Right lobe of liver (tissue), 6 donors: ENCODE results near the gene FAM163B. TPM values are rescaled to one million over a fixed set of nuclear protein-coding genes. Genes with fewer than 3 reads are reported as not detected.

Experiments used
- ATAC-seq, 4 donors: fragments of 200-7000 bp; cut with Tn5 transposase; one replicate each; pipeline ENCODE4 v1.9.1; 2020; ENCODE audit warnings: mild to moderate bottlenecking in 4 of 4, moderate library complexity in 4 of 4
- DNase-seq, 3 donors: peaks; one replicate each; pipeline ENCODE4 v3.0.0-alpha.2; 2020
- H3K27ac ChIP-seq, 3 donors: fragments of 200-600 bp; one replicate each; pipeline ENCODE4 v1.8.0; 2022
- H3K27me3 ChIP-seq, 2 donors: fragments of 200-600 bp; one replicate each; pipeline ENCODE4 v1.8.0; 2022
- H3K36me3 ChIP-seq, 4 donors: fragments of 200-600 bp; sonication (generic) in 1 of 4; one replicate each; pipeline versions ENCODE4 v1.5.1 to v1.8.0; 2017 to 2022; ENCODE audit warnings: control low read depth in 1 of 4
- H3K4me1 ChIP-seq, 4 donors: fragments of 200-600 bp; sonication (generic) in 1 of 4; one replicate each; pipeline versions ENCODE4 v1.5.1 to v1.8.0; 2017 to 2022; ENCODE audit warnings: control low read depth in 1 of 4
- H3K4me3 ChIP-seq, 3 donors: fragments of 200-600 bp; one replicate each; pipeline ENCODE4 v1.8.0; 2022
- H3K9me3 ChIP-seq, 4 donors: fragments of 200-600 bp; sonication (generic) in 1 of 4; one replicate each; pipeline versions ENCODE4 v1.5.1 to v1.8.0; 2017 to 2022; ENCODE audit warnings: control low read depth in 1 of 4
- CTCF ChIP-seq, 4 donors: fragments of 200-600 bp in 3 of 4; fragments of 450-650 bp in 1 of 4; IDR thresholded peaks; one replicate each; pipeline versions ENCODE4 v1.5.1 to v1.8.0; 2016 to 2022; ENCODE audit warnings: antibody characterized with exemption in 4 of 4, mild to moderate bottlenecking in 2 of 4
- POLR2A ChIP-seq: fragments of 450-650 bp; IDR thresholded peaks from one replicate; pipeline ENCODE4 v1.6.1; 2017; ENCODE audit warnings: antibody characterized with exemption, mild to moderate bottlenecking
- WGBS: methylation state at CpG from one replicate; pipeline ENCODE4 v1.1.6; 2018; ENCODE audit warnings: low coverage, low lambda C conversion rate; ENCODE audit not compliant: insufficient coverage; ENCODE audit errors: missing lambda C conversion rate; 5-methylcytosine and 5-hydroxymethylcytosine counted together
- intact Hi-C, 2 donors: fragments of 100-400 bp; cut with DNase I; formaldehyde crosslinking; loops; one replicate each; pipeline versions ENCODE4 v1.11.2 to v1.14.1; 2022
- total RNA-seq, 6 experiments: library from RNA; depleted of rRNA in 2 of 6; stranded (reverse); fragments of >200 nt in 2 of 6; fragmentation: NEBNext Ultra II Directional in 3 of 6; extraction: Animal tissue kit (Norgen Biotek cat#: 25700) in 3 of 6; gene quantifications; one replicate each; pipeline versions ENCODE4 v1.1.0 to v1.2.4, GENCODE V29; 2016 to 2023
- donor health status: DM: no; HTN: yes; CAD: no.
- donor health status: DM: no; HTN: no; CAD: no.
- donor health status: DM: no; HTN: no; CAD: no.
- donor health status: DM: no; HTN: yes; CAD: no.
- donor health status: DM: no; HTN: yes; CAD: no.

The FAM163B gene
- total RNA-seq, 6 experiments from 2014 or later, result 1.6 to 5.8 (median 3.0) TPM

DNA sequence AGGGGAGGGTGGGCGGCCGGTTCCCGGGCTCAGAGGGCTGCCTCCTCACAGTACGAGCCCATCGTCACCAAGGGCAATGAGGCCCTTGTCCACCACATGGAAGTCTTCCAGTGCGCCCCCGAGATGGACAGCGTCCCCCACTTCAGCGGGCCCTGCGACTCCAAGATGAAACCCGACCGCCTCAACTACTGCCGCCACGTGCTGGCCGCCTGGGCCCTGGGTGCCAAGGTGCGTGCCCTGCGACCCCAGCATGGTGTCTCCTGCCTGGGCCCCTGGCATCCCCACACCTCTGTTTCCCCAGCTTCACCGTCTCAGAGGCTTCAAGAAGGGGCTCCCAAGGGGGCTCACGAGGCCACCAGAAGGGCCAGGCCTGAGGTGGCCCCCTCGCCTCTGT, 34.2 kb upstream of the FAM163B start:
- Histone ChIP-seq H3K9me3 (no peaks in the 10 kb centered on the region), H3K36me3 (no peaks in the 10 kb centered on the region), H3K27ac (no peak overlapping the region), H3K4me3 (no peak overlapping the region), H3K27me3 (no peaks in the 10 kb centered on the region), H3K4me1 (no peaks in the 10 kb centered on the region)
- TF ChIP-seq POLR2A (no peak), CTCF (IDR thresholded peaks at IDR 0.05) (no peak)
- peak in 1 of 3 donors; percentile 40 for DNase-seq
- intact Hi-C loops, result no loop called here
- WGBS, result 50% methylated on average over 2 of the region's 20 CpGs
- no peak for ATAC-seq

DNA sequence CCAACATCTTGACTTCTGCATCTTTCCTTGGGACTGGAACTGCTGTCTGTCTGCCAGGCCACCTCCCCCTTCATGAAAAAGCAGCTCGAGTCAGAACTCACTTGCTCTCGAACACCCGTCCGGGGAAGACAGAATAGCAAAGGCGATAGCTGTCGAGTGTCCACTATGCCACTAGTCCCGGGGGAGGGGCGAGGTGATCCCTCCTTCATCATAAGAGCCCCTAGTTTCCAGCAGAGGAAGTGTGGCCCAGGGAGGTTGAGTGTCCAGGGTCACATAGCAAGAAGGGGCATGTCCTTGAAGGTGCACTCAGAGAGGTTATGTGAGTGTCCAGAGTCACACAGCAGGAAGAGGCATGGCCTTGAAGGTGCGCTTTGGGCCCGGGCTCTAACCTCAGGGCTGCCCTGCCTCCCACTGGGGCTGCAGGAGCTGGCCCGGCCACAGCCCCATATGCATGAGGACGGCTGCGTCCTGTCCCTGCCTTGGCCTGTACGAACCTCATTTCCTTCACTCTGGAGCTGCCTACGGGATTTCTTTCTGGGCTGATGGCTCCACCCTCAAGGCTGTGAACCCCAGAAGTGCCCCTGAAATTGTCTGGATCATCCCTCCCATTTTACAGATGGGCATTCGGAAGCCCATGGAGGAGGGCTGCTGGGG, 33.6 kb upstream of the FAM163B start:
- Histone ChIP-seq H3K4me3 (no peak overlapping the region), H3K4me1 (no peaks in the 10 kb centered on the region), H3K27me3 (no peaks in the 10 kb centered on the region), H3K27ac (no peak overlapping the region), H3K9me3 (no peaks in the 10 kb centered on the region), H3K36me3 (no peaks in the 10 kb centered on the region)
- ATAC-seq, result peak; percentile 14 to 60 (median 44)
- intact Hi-C loops, result no loop called here
- TF ChIP-seq CTCF (IDR thresholded peaks at IDR 0.05), result no peak
- no peak for TF ChIP-seq POLR2A
- WGBS, result 100% methylated on average over 2 of the region's 16 CpGs
- peak in 1 of 3 donors; percentile 25 for DNase-seq

- intact Hi-C loops, result no loop called here
- no peak for TF ChIP-seq CTCF (IDR thresholded peaks at IDR 0.05)
- no peak for TF ChIP-seq POLR2A
- H3K9me3 ChIP-seq, result no peaks in the 10 kb centered on the region
- WGBS, result 68% methylated on average over 4 of the region's 25 CpGs
- no peaks in the 10 kb centered on the region for H3K27me3 ChIP-seq
- ATAC-seq (no peak), DNase-seq (peak in 1 of 3 donors; percentile 37)
- no peak overlapping the region for H3K27ac ChIP-seq
- H3K4me3 ChIP-seq, result no peak overlapping the region
- no peaks in the 10 kb centered on the region for H3K4me1 ChIP-seq
- H3K36me3 ChIP-seq, result no peaks in the 10 kb centered on the region
These were observed 32.8 kb upstream of the FAM163B start for GRCh38 chr9:133641861-133642595.

DNA sequence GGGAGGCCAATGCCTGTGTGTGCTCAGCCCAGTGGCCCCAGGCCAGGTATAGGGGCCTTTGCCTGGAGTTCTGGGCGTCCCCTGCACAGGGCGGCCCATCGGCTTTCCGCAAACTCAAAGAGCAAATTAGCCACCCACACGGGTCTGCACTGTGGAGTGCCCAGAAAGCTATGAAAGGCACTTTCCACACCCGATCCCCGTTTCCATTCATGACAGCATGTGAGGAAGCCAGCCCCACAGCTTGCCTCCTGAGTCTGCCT, 32.1 kb upstream of the FAM163B start:
- no peaks in the 10 kb centered on the region for H3K4me1 ChIP-seq
- no peaks in the 10 kb centered on the region for H3K27me3 ChIP-seq
- no peaks in the 10 kb centered on the region for H3K9me3 ChIP-seq
- DNase-seq, result peak in 1 of 3 donors; percentile 39
- H3K4me3 ChIP-seq, result no peak overlapping the region
- ATAC-seq, result no peak
- no peak overlapping the region for H3K27ac ChIP-seq
- no CpG with 5 or more reads among the region's 7 CpGs for WGBS
- H3K36me3 ChIP-seq, result no peaks in the 10 kb centered on the region
- intact Hi-C loops, result no loop called here
- no peak for TF ChIP-seq CTCF (IDR thresholded peaks at IDR 0.05)
- no peak for TF ChIP-seq POLR2A
